HepG2 (cell line): ENCODE data around the gene SLC16A3. TPM values are rescaled to one million over a fixed set of nuclear protein-coding genes. Genes with fewer than 3 reads are reported as not detected.

ENCODE experiments used
- ARNT2 ChIP-seq: sonication (generic); formaldehyde crosslinking; IDR thresholded peaks from 2 replicates; pipeline ENCODE4 v1.8.0; 2022; ENCODE audit warnings: mild to moderate bottlenecking, low read depth, missing genetic modification reagents, moderate library complexity
- ETS1 ChIP-seq: sonication (generic); formaldehyde crosslinking; IDR thresholded peaks from 2 replicates; pipeline ENCODE4 v1.4.0; 2020; ENCODE audit warnings: missing genetic modification reagents
- GATAD1 ChIP-seq: IDR thresholded peaks from 2 replicates; pipeline ENCODE4 v1.6.1; 2016; ENCODE audit warnings: missing genetic modification reagents, missing compliant biosample characterization
- GMEB1 ChIP-seq: sonication (generic); formaldehyde crosslinking; IDR thresholded peaks from 2 replicates; pipeline ENCODE4 v1.5.1; 2020; ENCODE audit warnings: missing genetic modification reagents, mild to moderate bottlenecking, borderline replicate concordance
- HMGA1 ChIP-seq: sonication (generic); formaldehyde crosslinking; conservative IDR thresholded peaks from 2 replicates; pipeline ENCODE4 v1.4.0; 2020; ENCODE audit warnings: missing genetic modification reagents
- HNF1A ChIP-seq, 2 experiments: sonication (generic) in 1 of 2; formaldehyde crosslinking in 1 of 2; IDR thresholded peaks; 2 replicates each; pipeline versions ENCODE4 v1.4.0 to v1.6.1; 2016 to 2020; ENCODE audit warnings: borderline replicate concordance in 1 of 2, low read depth in 1 of 2, mild to moderate bottlenecking in 1 of 2, missing genetic modification reagents in 1 of 2
- JUN ChIP-seq: sonication (generic); formaldehyde crosslinking; IDR thresholded peaks from 2 replicates; pipeline ENCODE4 v1.4.0; 2020; ENCODE audit warnings: mild to moderate bottlenecking, missing genetic modification reagents
- NRL ChIP-seq: sonication (generic); formaldehyde crosslinking; IDR thresholded peaks from 2 replicates; pipeline ENCODE4 v1.5.0; 2020; ENCODE audit warnings: missing genetic modification reagents, mild to moderate bottlenecking, moderate library complexity, borderline replicate concordance
- ONECUT2 ChIP-seq: sonication (generic); formaldehyde crosslinking; IDR thresholded peaks from 2 replicates; pipeline ENCODE4 v1.4.0; 2020; ENCODE audit warnings: missing genetic modification reagents
- PAF1 ChIP-seq: IDR thresholded peaks from 2 replicates; pipeline ENCODE4 v1.6.1; 2016; ENCODE audit warnings: missing genetic modification reagents, missing compliant biosample characterization
- PCBP2 ChIP-seq: fragments of 200-400 bp; formaldehyde crosslinking; optimal IDR thresholded peaks from 2 replicates; pipeline ENCODE3; 2018; ENCODE audit warnings: low read length, low read depth; ENCODE audit not compliant: poor library complexity, severe bottlenecking
- RARA ChIP-seq: IDR thresholded peaks from 2 replicates; pipeline ENCODE4 v1.6.1; 2016; ENCODE audit warnings: missing genetic modification reagents, missing compliant biosample characterization
- TARDBP ChIP-seq: sonication (generic); formaldehyde crosslinking; IDR thresholded peaks from 2 replicates; pipeline ENCODE4 v1.8.0; 2022; ENCODE audit warnings: mild to moderate bottlenecking, missing genetic modification reagents
- ZFP90 ChIP-seq: sonication (generic); formaldehyde crosslinking; IDR thresholded peaks from 2 replicates; pipeline ENCODE4 v1.8.0; 2022; ENCODE audit warnings: missing genetic modification reagents, mild to moderate bottlenecking, inconsistent platforms, borderline replicate concordance
- ZNF816 ChIP-seq: sonication (generic); formaldehyde crosslinking; IDR thresholded peaks from 2 replicates; pipeline ENCODE4 v1.8.0; 2022; ENCODE audit warnings: missing genetic modification reagents, mild to moderate bottlenecking, borderline replicate concordance
- polyA plus RNA-seq, 8 experiments: library from polyadenylated mRNA; depleted of rRNA in 3 of 8; stranded (reverse) in 7 of 8; unstranded in 1 of 8; fragments of >200 nt; fragmentation: Illumina TruSeq in 4 of 8; extraction: Trizol in 4 of 8; gene quantifications; 2 replicates each; pipeline versions ENCODE4 v1.2.1 to v1.2.3, GENCODE V29; 2011 to 2016; ENCODE audit warnings: low read depth in 4 of 8, missing spikeins in 1 of 8, mixed read lengths in 1 of 8; ENCODE audit not compliant: insufficient read depth in 1 of 8
- total RNA-seq, 5 experiments: library from RNA; depleted of rRNA; stranded (reverse); fragments of >200 nt; fragmentation: Illumina TruSeq; extraction: Trizol; gene quantifications; 2 replicates each; pipeline ENCODE4 v1.2.3, GENCODE V29; 2016; ENCODE audit warnings: low read depth in 1 of 5
- TF ChIP-seq, protein P1 (sequence below): sonication (generic); formaldehyde crosslinking; IDR thresholded peaks from 2 replicates; pipeline ENCODE4 v1.4.0; 2020; ENCODE audit warnings: mild to moderate bottlenecking, missing genetic modification reagents
- TF ChIP-seq, protein P2 (sequence below): IDR thresholded peaks from 2 replicates; pipeline ENCODE4 v1.6.1; 2018; ENCODE audit warnings: missing genetic modification reagents

SLC16A3 gene
- total and polyA plus RNA-seq, 2 of the 13 experiments (the other 11 are each of a cell fraction or from before 2014, with no cell fraction given): 242 to 349 TPM

- TF ChIP-seq NRL (CRISPR knock-in tag) (no peak; the same call in none of the 2 replicates), JUN (CRISPR knock-in tag) (peak; percentile 73), ZFP90 (peak; percentile 32; the same call in 1 of the 2 replicates), GATAD1 (CRISPR knock-in tag) (peak; percentile 94), RARA (CRISPR knock-in tag) (peak; percentile 73), TARDBP (CRISPR knock-in tag) (peak; percentile 90), HMGA1 (CRISPR knock-in tag) (no peak), PAF1 (no peak), ZNF816 (CRISPR knock-in tag) (peak; percentile 87; the same call in 1 of the 2 replicates), GMEB1 (CRISPR knock-in tag) (peak; percentile 85), HNF1A (IDR thresholded peaks at IDR 0.05; ENCODE audit: low read depth) (no peak), HNF1A (CRISPR knock-in tag; IDR thresholded peaks at IDR 0.05; ENCODE audit: borderline replicate concordance) (peak; percentile 70), ARNT2 (CRISPR knock-in tag) (peak; percentile 94), PCBP2 (no peak), ETS1 (CRISPR knock-in tag) (no peak), ONECUT2 (no peak)
- TF ChIP-seq, protein P1, sequence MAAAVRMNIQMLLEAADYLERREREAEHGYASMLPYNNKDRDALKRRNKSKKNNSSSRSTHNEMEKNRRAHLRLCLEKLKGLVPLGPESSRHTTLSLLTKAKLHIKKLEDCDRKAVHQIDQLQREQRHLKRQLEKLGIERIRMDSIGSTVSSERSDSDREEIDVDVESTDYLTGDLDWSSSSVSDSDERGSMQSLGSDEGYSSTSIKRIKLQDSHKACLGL: peak; percentile 83
- TF ChIP-seq, protein P2, sequence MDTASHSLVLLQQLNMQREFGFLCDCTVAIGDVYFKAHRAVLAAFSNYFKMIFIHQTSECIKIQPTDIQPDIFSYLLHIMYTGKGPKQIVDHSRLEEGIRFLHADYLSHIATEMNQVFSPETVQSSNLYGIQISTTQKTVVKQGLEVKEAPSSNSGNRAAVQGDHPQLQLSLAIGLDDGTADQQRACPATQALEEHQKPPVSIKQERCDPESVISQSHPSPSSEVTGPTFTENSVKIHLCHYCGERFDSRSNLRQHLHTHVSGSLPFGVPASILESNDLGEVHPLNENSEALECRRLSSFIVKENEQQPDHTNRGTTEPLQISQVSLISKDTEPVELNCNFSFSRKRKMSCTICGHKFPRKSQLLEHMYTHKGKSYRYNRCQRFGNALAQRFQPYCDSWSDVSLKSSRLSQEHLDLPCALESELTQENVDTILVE: 0 out of 2 replicates have a peak, but pooled peaks have one; percentile 66
Observed at GRCh38 chr17:82212331-82213250, 16.3 kb upstream of the SLC16A3 start, which contains the start of gene CCDC57 (continued).
